NCI-H187 treated with DMSO at 0.1 percent for 48 hours (cell line): ENCODE results near the gene WDR82.

Experiments
- DNase-seq: peaks from one replicate; lab custom pipeline; 2025; lab: John Stamatoyannopoulos, UW

Gene WDR82

GRCh38 chr3:52306978-52307377 is 28.5 kb upstream of the WDR82 start:
- DNase-seq, result no peak

GRCh38 chr3:52305926-52306325 is 27.5 kb upstream of the WDR82 start:
- no peak for DNase-seq

GRCh38 chr3:52303811-52304210 is 25.4 kb upstream of the WDR82 start:
- no peak for DNase-seq

GRCh38 chr3:52302426-52303145 is 24.1 kb upstream of the WDR82 start:
- no peak for DNase-seq

- DNase-seq, result no peak
Observed at GRCh38 chr3:52299879-52300611, 21.6 kb upstream of the WDR82 start.

- no peak for DNase-seq
Observed at GRCh38 chr3:52299247-52299878, 20.9 kb upstream of the WDR82 start.

GRCh38 chr3:52298149-52299098 is 20.0 kb upstream of the WDR82 start:
- DNase-seq, result no peak

- DNase-seq, result no peak
Observed at GRCh38 chr3:52297242-52298148, 19.0 kb upstream of the WDR82 start.

- no peak for DNase-seq
Observed at GRCh38 chr3:52295671-52296208, 17.3 kb upstream of the WDR82 start.

GRCh38 chr3:52294320-52295150 is 16.1 kb upstream of the WDR82 start:
- no peak for DNase-seq

GRCh38 chr3:52293491-52294319 is 15.3 kb upstream of the WDR82 start:
- DNase-seq, result no peak

GRCh38 chr3:52292247-52293065 is 14.0 kb upstream of the WDR82 start:
- DNase-seq, result no peak

- DNase-seq, result no peak
Observed at GRCh38 chr3:52291508-52292181, 13.2 kb upstream of the WDR82 start.

- DNase-seq, result no peak
Observed at GRCh38 chr3:52290596-52291507, 12.4 kb upstream of the WDR82 start.

- DNase-seq, result no peak
Observed at GRCh38 chr3:52289747-52290595, 11.5 kb upstream of the WDR82 start.
